K562 (cell line): ENCODE data around the gene NPR1. TPM values are rescaled to one million over a fixed set of nuclear protein-coding genes. Genes with fewer than 3 reads are reported as not detected.

ENCODE experiments used
- COPS2 ChIP-seq: fragments of 450-650 bp; conservative IDR thresholded peaks from 2 replicates; pipeline ENCODE4 v1.6.1; 2016; ENCODE audit warnings: mild to moderate bottlenecking, moderate library complexity
- HMBOX1 ChIP-seq: sonication (generic); IDR thresholded peaks from 2 replicates; pipeline ENCODE4 v1.6.1; 2016
- POLR2AphosphoS5 ChIP-seq: IDR thresholded peaks from 2 replicates; pipeline ENCODE4 v1.6.1; 2011; ENCODE audit warnings: mild to moderate bottlenecking, low read depth, low read length, moderate library complexity; ENCODE audit not compliant: control insufficient read depth, insufficient read depth
- polyA plus RNA-seq, 8 experiments: library from polyadenylated mRNA; depleted of rRNA in 4 of 8; stranded (reverse) in 5 of 8; unstranded in 3 of 8; fragments of >200 nt; fragmentation: Nextera tagmentation in 2 of 8; fragmentation: Illumina TruSeq in 1 of 8; extraction: Ambion mirVana in 2 of 8; extraction: Trizol in 1 of 8; gene quantifications; 2 replicates each; pipeline versions ENCODE4 v1.2.1 to v1.2.3, GENCODE V29; 2011 to 2014; ENCODE audit warnings: inconsistent platforms in 1 of 8, missing spikeins in 1 of 8
- total RNA-seq, 7 experiments: library from RNA; depleted of rRNA in 6 of 7; stranded (reverse); fragments of >200 nt in 6 of 7; fragmentation: Illumina TruSeq in 2 of 7; extraction: Trizol in 2 of 7; gene quantifications; 2 replicates each; pipeline versions ENCODE4 v1.2.1 to v1.2.3, GENCODE V29; 2011 to 2021; ENCODE audit warnings: low replicate concordance in 1 of 7
- TF ChIP-seq, protein P1 (sequence below): fragments of 450-650 bp; IDR thresholded peaks from 2 replicates; pipeline ENCODE4 v1.6.1; 2016; ENCODE audit warnings: mild to moderate bottlenecking, moderate library complexity

Gene NPR1
- total and polyA plus RNA-seq, 9 of the 15 experiments (the other 6 are each of a cell fraction or from before 2014, with no cell fraction given) = 0.05 to 0.16 (median 0.06) TPM; not detected in 6

DNA sequence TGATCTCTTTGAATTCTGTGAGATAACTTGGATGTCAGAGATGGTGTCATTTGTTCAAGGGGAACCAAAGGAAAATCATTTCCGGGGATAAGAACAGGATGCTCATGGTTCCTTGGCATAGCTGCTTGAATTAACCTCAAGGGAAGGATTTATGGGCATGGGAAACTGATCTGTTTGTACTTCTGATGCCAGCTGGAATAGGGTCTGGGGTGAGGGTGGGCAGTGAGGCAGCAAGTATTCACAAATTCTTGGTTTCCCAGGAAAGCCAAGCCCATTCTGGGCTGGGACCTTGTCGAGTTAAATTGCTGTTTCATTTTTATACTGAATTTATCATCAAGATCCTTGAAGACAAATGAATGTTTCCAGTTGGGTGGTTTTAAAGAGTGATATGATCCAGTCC, 63.5 kb downstream of the NPR1 start (continued):
- TF ChIP-seq, protein P1, sequence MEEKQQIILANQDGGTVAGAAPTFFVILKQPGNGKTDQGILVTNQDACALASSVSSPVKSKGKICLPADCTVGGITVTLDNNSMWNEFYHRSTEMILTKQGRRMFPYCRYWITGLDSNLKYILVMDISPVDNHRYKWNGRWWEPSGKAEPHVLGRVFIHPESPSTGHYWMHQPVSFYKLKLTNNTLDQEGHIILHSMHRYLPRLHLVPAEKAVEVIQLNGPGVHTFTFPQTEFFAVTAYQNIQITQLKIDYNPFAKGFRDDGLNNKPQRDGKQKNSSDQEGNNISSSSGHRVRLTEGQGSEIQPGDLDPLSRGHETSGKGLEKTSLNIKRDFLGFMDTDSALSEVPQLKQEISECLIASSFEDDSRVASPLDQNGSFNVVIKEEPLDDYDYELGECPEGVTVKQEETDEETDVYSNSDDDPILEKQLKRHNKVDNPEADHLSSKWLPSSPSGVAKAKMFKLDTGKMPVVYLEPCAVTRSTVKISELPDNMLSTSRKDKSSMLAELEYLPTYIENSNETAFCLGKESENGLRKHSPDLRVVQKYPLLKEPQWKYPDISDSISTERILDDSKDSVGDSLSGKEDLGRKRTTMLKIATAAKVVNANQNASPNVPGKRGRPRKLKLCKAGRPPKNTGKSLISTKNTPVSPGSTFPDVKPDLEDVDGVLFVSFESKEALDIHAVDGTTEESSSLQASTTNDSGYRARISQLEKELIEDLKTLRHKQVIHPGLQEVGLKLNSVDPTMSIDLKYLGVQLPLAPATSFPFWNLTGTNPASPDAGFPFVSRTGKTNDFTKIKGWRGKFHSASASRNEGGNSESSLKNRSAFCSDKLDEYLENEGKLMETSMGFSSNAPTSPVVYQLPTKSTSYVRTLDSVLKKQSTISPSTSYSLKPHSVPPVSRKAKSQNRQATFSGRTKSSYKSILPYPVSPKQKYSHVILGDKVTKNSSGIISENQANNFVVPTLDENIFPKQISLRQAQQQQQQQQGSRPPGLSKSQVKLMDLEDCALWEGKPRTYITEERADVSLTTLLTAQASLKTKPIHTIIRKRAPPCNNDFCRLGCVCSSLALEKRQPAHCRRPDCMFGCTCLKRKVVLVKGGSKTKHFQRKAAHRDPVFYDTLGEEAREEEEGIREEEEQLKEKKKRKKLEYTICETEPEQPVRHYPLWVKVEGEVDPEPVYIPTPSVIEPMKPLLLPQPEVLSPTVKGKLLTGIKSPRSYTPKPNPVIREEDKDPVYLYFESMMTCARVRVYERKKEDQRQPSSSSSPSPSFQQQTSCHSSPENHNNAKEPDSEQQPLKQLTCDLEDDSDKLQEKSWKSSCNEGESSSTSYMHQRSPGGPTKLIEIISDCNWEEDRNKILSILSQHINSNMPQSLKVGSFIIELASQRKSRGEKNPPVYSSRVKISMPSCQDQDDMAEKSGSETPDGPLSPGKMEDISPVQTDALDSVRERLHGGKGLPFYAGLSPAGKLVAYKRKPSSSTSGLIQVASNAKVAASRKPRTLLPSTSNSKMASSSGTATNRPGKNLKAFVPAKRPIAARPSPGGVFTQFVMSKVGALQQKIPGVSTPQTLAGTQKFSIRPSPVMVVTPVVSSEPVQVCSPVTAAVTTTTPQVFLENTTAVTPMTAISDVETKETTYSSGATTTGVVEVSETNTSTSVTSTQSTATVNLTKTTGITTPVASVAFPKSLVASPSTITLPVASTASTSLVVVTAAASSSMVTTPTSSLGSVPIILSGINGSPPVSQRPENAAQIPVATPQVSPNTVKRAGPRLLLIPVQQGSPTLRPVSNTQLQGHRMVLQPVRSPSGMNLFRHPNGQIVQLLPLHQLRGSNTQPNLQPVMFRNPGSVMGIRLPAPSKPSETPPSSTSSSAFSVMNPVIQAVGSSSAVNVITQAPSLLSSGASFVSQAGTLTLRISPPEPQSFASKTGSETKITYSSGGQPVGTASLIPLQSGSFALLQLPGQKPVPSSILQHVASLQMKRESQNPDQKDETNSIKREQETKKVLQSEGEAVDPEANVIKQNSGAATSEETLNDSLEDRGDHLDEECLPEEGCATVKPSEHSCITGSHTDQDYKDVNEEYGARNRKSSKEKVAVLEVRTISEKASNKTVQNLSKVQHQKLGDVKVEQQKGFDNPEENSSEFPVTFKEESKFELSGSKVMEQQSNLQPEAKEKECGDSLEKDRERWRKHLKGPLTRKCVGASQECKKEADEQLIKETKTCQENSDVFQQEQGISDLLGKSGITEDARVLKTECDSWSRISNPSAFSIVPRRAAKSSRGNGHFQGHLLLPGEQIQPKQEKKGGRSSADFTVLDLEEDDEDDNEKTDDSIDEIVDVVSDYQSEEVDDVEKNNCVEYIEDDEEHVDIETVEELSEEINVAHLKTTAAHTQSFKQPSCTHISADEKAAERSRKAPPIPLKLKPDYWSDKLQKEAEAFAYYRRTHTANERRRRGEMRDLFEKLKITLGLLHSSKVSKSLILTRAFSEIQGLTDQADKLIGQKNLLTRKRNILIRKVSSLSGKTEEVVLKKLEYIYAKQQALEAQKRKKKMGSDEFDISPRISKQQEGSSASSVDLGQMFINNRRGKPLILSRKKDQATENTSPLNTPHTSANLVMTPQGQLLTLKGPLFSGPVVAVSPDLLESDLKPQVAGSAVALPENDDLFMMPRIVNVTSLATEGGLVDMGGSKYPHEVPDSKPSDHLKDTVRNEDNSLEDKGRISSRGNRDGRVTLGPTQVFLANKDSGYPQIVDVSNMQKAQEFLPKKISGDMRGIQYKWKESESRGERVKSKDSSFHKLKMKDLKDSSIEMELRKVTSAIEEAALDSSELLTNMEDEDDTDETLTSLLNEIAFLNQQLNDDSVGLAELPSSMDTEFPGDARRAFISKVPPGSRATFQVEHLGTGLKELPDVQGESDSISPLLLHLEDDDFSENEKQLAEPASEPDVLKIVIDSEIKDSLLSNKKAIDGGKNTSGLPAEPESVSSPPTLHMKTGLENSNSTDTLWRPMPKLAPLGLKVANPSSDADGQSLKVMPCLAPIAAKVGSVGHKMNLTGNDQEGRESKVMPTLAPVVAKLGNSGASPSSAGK = no peak
- TF ChIP-seq COPS2 = no peak
- TF ChIP-seq POLR2AphosphoS5 = no peak
- TF ChIP-seq HMBOX1 = no peak
